Thyroid gland (tissue), 4 donors: ENCODE results near the gene VSTM4.

Source experiments
- CTCF ChIP-seq, 6 experiments: fragments of 200-600 bp in 3 of 6; fragments of 450-650 bp in 3 of 6; sonication (generic) in 3 of 6; IDR thresholded peaks; one replicate each; pipeline ENCODE4 v1.5.1; 2016 to 2019; ENCODE audit warnings: antibody characterized with exemption in 6 of 6, mild to moderate bottlenecking in 2 of 6, inconsistent platforms in 1 of 6, moderate library complexity in 1 of 6
- POLR2A ChIP-seq, 2 donors: fragments of 450-650 bp; IDR thresholded peaks; one replicate each; pipeline ENCODE4 v1.6.1; 2017; ENCODE audit warnings: antibody characterized with exemption in 2 of 2, mild to moderate bottlenecking in 2 of 2, moderate library complexity in 1 of 2

- TF ChIP-seq CTCF (IDR thresholded peaks at IDR 0.05) (no peak), POLR2A (IDR thresholded peaks at IDR 0.05) (no peak)
These were observed 89.9 kb downstream of the VSTM4 start for GRCh38 chr10:49025347-49025983.
